Hepatocyte (in vitro differentiated cells): ENCODE data around the gene FMNL2.

Experiments
- CTCF ChIP-seq: fragments of 200-600 bp; sonication (generic); IDR thresholded peaks from 2 replicates; pipeline ENCODE4 v1.5.1; 2016; ENCODE audit warnings: antibody characterized with exemption, mild to moderate bottlenecking; ENCODE audit not compliant: poor library complexity
- EZH2phosphoT487 ChIP-seq: fragments of 200-600 bp; sonication (generic); IDR thresholded peaks from one replicate; pipeline ENCODE4 v1.6.1; 2018; ENCODE audit warnings: antibody characterized with exemption, mild to moderate bottlenecking, low read depth, moderate library complexity; ENCODE audit not compliant: unreplicated experiment, severe bottlenecking

DNA sequence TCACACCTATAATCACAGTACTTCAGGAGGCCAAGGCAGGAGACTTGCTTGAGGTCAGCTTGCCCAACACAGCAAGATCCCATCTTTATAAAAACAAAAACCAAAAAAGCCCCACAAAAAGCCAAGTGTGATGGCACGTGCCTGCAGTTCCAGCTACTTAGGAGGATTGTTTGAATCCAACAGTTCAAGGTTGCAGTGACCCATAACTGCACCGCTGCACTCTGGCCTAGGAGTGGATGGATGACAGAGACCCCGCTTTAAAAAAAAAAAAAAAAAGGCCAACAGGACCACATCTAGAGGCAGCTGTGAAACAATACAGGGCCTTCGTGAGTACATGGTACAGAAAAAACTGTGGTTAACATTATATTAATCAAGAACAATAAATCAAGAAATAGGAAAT lies 326.1 kb downstream of the FMNL2 start:
- no peak for TF ChIP-seq CTCF
- TF ChIP-seq EZH2phosphoT487, result no peak
